GM23248 (cell line): ENCODE results near the gene ZSCAN25. TPM values are rescaled to one million over a fixed set of nuclear protein-coding genes. Genes with fewer than 3 reads are reported as not detected.

Experiments used
- DNase-seq: peaks from one replicate; pipeline ENCODE4 v3.0.0-alpha.2; 2015
- H2AFZ ChIP-seq: fragments of 200-600 bp; sonication (generic); 2 replicates; pipeline ENCODE4 v1.6.1; 2016; ENCODE audit warnings: antibody characterized with exemption
- H3F3A ChIP-seq: fragments of 200-600 bp; sonication (generic); 2 replicates; pipeline ENCODE4 v1.6.1; 2016; ENCODE audit warnings: mild to moderate bottlenecking, antibody characterized with exemption, mixed run types; ENCODE audit not compliant: insufficient read depth
- H3K27ac ChIP-seq: fragments of 200-600 bp; sonication (generic); 2 replicates; pipeline ENCODE4 v1.5.1; 2016; ENCODE audit warnings: mild to moderate bottlenecking
- H3K27me3 ChIP-seq: fragments of 200-600 bp; sonication (generic); replicated peaks from 2 replicates; pipeline ENCODE4 v1.6.1; 2016; ENCODE audit warnings: mild to moderate bottlenecking; ENCODE audit not compliant: insufficient read depth
- H3K36me3 ChIP-seq: fragments of 200-600 bp; sonication (generic); 2 replicates; pipeline ENCODE4 v1.6.1; 2016; ENCODE audit warnings: low read depth, mild to moderate bottlenecking
- H3K4me1 ChIP-seq: fragments of 200-600 bp; sonication (generic); 2 replicates; pipeline ENCODE4 v1.6.1; 2016; ENCODE audit warnings: mild to moderate bottlenecking; ENCODE audit not compliant: insufficient read depth
- H3K4me2 ChIP-seq: fragments of 200-600 bp; sonication (generic); one replicate; pipeline ENCODE4 v1.6.1; 2016; ENCODE audit warnings: mild to moderate bottlenecking; ENCODE audit not compliant: unreplicated experiment
- H3K4me3 ChIP-seq: fragments of 200-600 bp; sonication (generic); 2 replicates; pipeline ENCODE4 v1.5.1; 2016; ENCODE audit warnings: mild to moderate bottlenecking
- H3K79me2 ChIP-seq: fragments of 200-600 bp; sonication (generic); 2 replicates; pipeline ENCODE4 v1.6.1; 2016; ENCODE audit warnings: mild to moderate bottlenecking; ENCODE audit not compliant: insufficient read depth
- H3K9ac ChIP-seq: fragments of 200-600 bp; sonication (generic); 2 replicates; pipeline ENCODE4 v1.6.1; 2016; ENCODE audit warnings: mild to moderate bottlenecking
- H3K9me2 ChIP-seq: fragments of 200-600 bp; sonication (generic); 2 replicates; pipeline ENCODE4 v1.6.1; 2016; ENCODE audit warnings: mixed run types, mild to moderate bottlenecking, moderate library complexity; ENCODE audit not compliant: insufficient read depth
- H3K9me3 ChIP-seq: fragments of 200-600 bp; sonication (generic); one replicate; pipeline ENCODE4 v1.6.1; 2017; ENCODE audit warnings: low read depth
- H4K20me1 ChIP-seq: fragments of 200-600 bp; sonication (generic); 2 replicates; pipeline ENCODE4 v1.6.0; 2016; ENCODE audit not compliant: insufficient read depth
- EZH2 ChIP-seq: fragments of 200-600 bp; sonication (generic); IDR thresholded peaks from 2 replicates; pipeline ENCODE4 v1.6.1; 2018; ENCODE audit warnings: antibody characterized with exemption, mild to moderate bottlenecking; ENCODE audit not compliant: insufficient read depth, poor library complexity, severe bottlenecking
- EZH2phosphoT487 ChIP-seq: fragments of 200-600 bp; sonication (generic); IDR thresholded peaks from 2 replicates; pipeline ENCODE4 v1.6.1; 2018; ENCODE audit warnings: antibody characterized with exemption, moderate library complexity, mild to moderate bottlenecking, low read depth; ENCODE audit not compliant: insufficient read depth
- WGBS, 2 experiments: methylation state at CpG; one replicate each; pipeline ENCODE4 v1.1.6; 2015 to 2017; ENCODE audit warnings: low lambda C conversion rate in 2 of 2, low coverage in 1 of 2; ENCODE audit errors: missing lambda C conversion rate in 2 of 2; 5-methylcytosine and 5-hydroxymethylcytosine counted together
- in situ Hi-C: fragments of 300-500 bp; cut with MboI; formaldehyde crosslinking; loops from 2 replicates; pipeline ENCODE4 v1.15.0; 2020
- polyA plus RNA-seq: library from polyadenylated mRNA; unstranded; fragments of >200 nt; fragmentation: Nextera tagmentation; extraction: Ambion mirVana; gene quantifications from 2 replicates; pipeline ENCODE4 v1.2.1, GENCODE V29; 2016
- total RNA-seq: library from RNA; depleted of rRNA; stranded (reverse); fragments of >200 nt; shearing (Covaris generic); gene quantifications from 2 replicates; pipeline ENCODE4 v1.2.3, GENCODE V29; 2014

ZSCAN25 gene
- total and polyA plus RNA-seq, 2 experiments from 2014 or later, result 6.5 to 7.2 TPM

DNA sequence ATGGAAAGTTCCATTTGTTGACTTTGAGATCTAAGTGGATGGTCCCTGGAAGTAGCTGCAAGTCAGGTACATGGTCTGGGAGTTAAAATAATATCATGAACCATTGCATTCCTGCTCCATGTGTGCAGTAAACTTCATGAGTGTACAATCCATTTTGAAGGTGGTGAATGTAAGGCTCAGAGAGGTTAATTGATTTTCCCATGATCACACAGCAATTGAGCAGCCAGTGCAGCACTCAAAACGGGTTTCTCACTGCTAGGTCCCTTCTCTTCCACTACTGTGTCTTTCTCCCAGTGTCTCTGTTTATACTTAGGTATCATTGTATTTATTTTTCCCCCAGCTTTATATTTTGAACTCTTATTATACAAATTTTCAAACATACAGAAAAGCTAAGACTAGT lies 9.9 kb downstream of the ZSCAN25 start:
- no peak overlapping the region for H3K9ac ChIP-seq
- no peaks in the 10 kb centered on the region for H3K4me1 ChIP-seq
- no peaks in the 10 kb centered on the region for H3K9me2 ChIP-seq
- H3F3A ChIP-seq, result no peaks in the 10 kb centered on the region
- DNase-seq, result no peak
- H3K79me2 ChIP-seq, result peaks cover 4% of the 10 kb centered on the region; the same call in 1 of the 2 replicates
- H3K4me3 ChIP-seq, result no peak overlapping the region
- in situ Hi-C loops, result no loop called here
- H3K27me3 ChIP-seq, result no peaks in the 10 kb centered on the region
- H2AFZ ChIP-seq, result no peak overlapping the region
- H3K4me2 ChIP-seq, result no peak overlapping the region
- TF ChIP-seq EZH2phosphoT487 (no peak), EZH2 (no peak)
- no peaks in the 10 kb centered on the region for H4K20me1 ChIP-seq
- H3K9me3 ChIP-seq, result no peaks in the 10 kb centered on the region
- WGBS, 2 experiments, result 44 to 55% methylated on average over 1 of the region's 1 CpG
- H3K27ac ChIP-seq, result no peak overlapping the region
- peaks cover 45% of the 10 kb centered on the region for H3K36me3 ChIP-seq

DNA sequence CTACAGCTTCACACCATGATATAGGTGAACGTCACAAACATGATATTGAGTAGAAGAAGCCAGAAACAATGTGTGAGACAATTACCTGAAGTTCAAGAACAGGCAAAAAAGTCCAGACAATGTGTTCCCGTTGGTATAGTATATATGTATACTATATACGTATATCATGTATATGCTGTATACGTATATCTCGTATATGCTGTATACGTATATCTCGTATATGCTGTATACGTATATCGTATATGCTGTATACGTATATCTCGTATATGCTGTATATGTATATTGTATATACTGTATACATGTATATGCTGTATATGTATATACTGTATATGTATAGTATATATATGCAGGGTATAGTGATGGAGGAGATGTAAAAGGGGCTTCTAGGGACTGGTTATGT lies 10.8 kb downstream of the ZSCAN25 start:
- 83 to 87% methylated on average over 11 of the region's 11 CpGs for WGBS, 2 experiments
- H2AFZ ChIP-seq, result no peak overlapping the region
- H3K4me3 ChIP-seq, result no peak overlapping the region
- no peak overlapping the region for H3K9ac ChIP-seq
- peaks cover 40% of the 10 kb centered on the region for H3K36me3 ChIP-seq
- H4K20me1 ChIP-seq, result no peaks in the 10 kb centered on the region
- no peaks in the 10 kb centered on the region for H3F3A ChIP-seq
- no peak overlapping the region for H3K4me2 ChIP-seq
- H3K27me3 ChIP-seq, result no peaks in the 10 kb centered on the region
- H3K27ac ChIP-seq, result no peak overlapping the region
- no peaks in the 10 kb centered on the region for H3K9me3 ChIP-seq
- in situ Hi-C loops, result no loop called here
- DNase-seq, result no peak
- H3K9me2 ChIP-seq, result no peaks in the 10 kb centered on the region
- H3K79me2 ChIP-seq, result 0 out of 2 replicates have a peak, but pooled peaks cover 3% of the 10 kb centered on the region
- TF ChIP-seq EZH2phosphoT487 (no peak), EZH2 (no peak)
- no peaks in the 10 kb centered on the region for H3K4me1 ChIP-seq

DNA sequence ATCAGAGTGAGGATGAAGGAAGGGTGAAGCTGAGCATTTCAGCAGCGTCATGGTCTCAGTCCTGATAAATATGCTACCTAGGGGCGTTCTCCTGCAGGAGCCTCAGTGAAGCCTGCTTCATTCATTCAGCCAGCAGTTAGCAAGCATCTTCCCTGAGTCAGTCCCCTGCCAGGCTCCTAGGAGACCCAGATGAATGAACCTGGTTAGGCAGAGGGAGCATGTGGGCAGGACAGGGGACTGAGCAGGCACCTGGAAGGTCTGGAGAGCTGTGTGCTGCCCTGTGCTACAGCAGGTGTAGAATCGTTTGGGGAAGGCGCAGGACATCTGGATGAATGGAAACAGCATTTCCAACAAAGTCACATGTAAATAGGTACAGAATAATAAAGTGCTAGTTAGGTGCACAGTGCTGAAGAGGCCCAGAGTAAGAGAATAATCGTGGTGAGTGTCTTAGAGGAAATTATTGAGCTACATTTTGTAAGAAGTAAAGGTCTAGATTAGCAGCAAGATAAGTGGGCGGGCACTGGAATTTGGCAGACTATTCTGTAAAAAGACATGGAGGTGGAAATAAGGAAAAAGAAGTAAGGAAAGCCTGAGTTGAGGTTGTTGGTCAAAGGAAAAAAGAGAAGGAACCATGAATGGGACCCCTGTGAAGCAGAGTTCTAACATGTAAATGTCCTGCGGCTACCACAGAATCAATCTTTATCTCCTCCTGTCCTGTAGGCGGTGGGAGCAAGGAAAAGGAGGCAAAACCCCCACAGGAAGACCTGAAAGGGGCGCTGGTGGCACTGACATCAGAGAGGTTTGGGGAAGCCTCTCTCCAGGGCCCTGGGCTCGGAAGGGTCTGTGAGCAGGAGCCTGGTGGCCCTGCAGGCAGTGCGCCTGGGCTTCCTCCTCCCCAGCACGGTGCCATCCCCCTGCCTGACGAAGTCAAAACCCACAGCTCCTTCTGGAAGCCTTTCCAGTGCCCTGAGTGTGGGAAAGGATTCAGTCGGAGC lies 12.0 kb downstream of the ZSCAN25 start:
- Histone ChIP-seq H3F3A (no peaks in the 10 kb centered on the region), H3K4me1 (no peaks in the 10 kb centered on the region), H3K9me2 (no peaks in the 10 kb centered on the region), H3K79me2 (0 out of 2 replicates have a peak, but pooled peaks cover 3% of the 10 kb centered on the region), H3K4me3 (no peak overlapping the region), H3K36me3 (peaks cover 29% of the 10 kb centered on the region), H3K27ac (no peak overlapping the region), H3K9me3 (no peaks in the 10 kb centered on the region), H3K27me3 (no peaks in the 10 kb centered on the region), H2AFZ (no peak overlapping the region), H3K9ac (no peak overlapping the region), H3K4me2 (no peak overlapping the region), H4K20me1 (no peaks in the 10 kb centered on the region)
- 73 to 80% methylated on average over 13 to 14 of the region's 14 CpGs for WGBS, 2 experiments
- DNase-seq, result no peak
- TF ChIP-seq EZH2phosphoT487 (no peak), EZH2 (no peak)
- in situ Hi-C loops, result no loop called here

DNA sequence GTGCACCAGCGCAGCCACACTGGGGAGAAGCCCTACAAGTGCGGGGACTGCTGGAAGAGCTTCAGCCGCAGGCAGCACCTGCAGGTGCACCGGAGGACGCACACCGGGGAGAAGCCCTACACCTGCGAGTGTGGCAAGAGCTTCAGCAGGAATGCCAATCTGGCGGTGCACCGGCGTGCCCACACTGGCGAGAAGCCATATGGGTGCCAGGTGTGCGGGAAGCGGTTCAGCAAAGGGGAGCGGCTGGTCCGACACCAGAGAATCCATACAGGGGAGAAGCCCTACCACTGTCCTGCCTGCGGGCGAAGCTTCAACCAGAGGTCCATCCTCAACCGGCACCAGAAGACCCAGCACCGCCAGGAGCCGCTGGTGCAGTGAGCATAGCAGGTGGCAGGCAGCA lies 12.9 kb downstream of the ZSCAN25 start:
- TF ChIP-seq EZH2 (no peak), EZH2phosphoT487 (no peak)
- Histone ChIP-seq H3K9me2 (no peaks in the 10 kb centered on the region), H3F3A (no peaks in the 10 kb centered on the region), H3K4me3 (no peak overlapping the region), H3K79me2 (0 out of 2 replicates have a peak, but pooled peaks cover 3% of the 10 kb centered on the region), H3K9me3 (no peaks in the 10 kb centered on the region), H3K27ac (no peak overlapping the region), H3K9ac (no peak overlapping the region), H4K20me1 (no peaks in the 10 kb centered on the region), H3K4me1 (no peaks in the 10 kb centered on the region), H3K36me3 (peaks cover 21% of the 10 kb centered on the region), H3K27me3 (no peaks in the 10 kb centered on the region), H2AFZ (no peak overlapping the region), H3K4me2 (no peak overlapping the region)
- 93 to 95% methylated on average over 20 of the region's 20 CpGs for WGBS, 2 experiments
- no peak for DNase-seq
- in situ Hi-C loops, result no loop called here
